Fibroblast of skin of left biceps (primary cell): ENCODE results near the gene NOP56.

Experiments used
- DNase-seq, 2 experiments: peaks; one replicate each; pipeline ENCODE4 v3.0.0-alpha.2; 2013; ENCODE audit warnings: low read depth in 2 of 2

The NOP56 gene

DNA sequence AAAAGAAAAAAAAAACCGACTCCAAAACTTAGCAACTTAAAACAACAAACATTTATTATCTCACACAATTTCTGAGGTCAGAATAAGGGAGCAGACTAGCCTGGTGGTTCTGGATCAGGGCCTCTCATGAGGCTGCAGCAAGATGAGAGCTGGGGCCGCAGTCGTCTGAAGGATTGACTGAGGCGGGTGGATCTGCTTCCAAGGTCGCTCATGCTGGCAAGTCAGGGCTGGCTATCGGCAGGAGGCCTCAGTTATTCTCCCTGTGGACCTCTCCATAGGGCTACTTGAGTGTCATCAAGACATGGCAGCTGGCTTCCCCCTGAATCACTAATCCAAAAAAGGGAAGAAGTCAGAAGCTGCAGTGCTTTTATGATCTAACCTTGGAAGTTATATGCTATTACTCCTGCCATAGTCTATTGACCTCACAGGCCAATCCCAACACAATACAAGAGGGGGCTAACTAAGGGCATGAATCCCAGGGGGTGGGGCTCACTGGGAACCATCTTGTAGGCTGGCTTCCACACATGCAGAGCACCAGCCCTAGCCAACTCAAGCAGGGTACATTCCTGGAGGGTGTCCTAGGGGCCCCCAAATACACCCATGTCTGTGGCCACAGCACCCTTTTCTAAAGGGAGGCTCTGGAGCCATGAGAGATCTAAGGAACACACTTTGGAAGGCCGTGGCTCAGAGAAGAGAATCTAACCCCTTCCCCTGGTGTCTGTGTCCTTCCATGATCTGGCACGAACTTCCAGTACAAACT is 51.5 kb downstream of the NOP56 start:
- no peak for DNase-seq

DNA sequence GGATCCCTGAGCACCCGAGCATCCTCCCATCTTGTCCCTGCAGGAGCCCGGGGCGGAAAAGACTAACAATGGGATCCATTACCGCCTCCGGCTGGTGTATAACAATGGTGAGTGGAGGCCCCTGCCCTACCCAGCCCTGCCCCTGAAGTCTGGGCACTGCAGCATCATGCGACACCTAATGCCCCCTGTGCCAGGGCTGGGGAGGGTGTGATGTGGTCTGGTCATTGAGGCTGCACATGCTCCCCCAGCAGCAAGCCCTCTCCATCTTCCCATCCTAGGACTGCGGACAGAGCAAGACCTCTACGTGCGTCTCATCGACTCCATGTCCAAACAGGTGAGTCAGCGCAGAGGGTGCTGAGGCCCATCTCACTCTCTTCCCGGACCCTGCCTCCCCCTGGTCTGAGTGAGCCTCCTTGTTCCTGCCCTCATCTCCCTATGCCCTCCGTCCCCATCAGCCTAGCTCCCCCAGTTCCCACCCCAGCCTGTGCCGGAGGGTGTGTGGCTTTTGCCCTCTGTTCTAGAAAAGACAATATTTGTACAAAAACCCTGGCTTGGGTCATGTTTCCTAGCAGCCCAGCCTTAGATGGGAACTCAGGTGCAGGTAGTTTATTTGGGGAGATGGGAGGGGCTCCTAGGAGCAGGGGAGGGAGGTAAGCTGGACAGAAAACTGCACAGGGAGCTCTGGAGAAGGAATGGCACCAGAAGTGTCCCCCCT is 53.7 kb downstream of the NOP56 start:
- no peak for DNase-seq

DNA sequence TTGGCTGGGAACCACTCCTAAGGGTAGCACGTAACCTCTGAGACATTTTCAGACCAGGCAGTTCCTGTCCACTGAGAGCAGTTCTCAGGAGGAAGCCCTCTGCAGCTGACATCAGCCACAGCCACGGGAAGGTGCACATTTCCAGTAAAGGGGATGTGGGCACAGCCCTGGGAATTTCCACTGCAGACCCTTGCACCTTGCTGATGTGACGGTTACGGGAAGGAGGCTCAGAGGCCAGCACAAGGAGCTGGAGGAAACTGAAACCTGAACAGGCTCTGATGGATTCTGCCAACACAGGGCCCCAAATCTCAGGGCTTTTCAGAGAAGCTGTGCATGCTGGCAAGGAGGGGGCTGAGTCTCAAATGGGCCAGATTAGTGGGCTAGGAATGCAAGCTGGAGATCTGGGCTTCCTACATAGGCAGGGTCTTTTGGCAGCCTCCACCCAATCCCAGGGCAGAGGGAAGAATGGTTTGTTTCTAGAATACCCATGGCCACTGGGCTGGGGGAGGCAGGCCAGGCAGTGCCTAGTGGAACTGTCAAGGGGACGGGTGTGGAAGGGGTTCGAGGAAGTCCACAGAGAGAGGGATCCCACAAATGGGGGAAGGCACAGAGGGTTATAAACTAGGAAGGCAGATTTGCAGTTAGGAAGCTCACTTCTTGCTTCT is 54.4 kb downstream of the NOP56 start:
- DNase-seq = no peak

DNA sequence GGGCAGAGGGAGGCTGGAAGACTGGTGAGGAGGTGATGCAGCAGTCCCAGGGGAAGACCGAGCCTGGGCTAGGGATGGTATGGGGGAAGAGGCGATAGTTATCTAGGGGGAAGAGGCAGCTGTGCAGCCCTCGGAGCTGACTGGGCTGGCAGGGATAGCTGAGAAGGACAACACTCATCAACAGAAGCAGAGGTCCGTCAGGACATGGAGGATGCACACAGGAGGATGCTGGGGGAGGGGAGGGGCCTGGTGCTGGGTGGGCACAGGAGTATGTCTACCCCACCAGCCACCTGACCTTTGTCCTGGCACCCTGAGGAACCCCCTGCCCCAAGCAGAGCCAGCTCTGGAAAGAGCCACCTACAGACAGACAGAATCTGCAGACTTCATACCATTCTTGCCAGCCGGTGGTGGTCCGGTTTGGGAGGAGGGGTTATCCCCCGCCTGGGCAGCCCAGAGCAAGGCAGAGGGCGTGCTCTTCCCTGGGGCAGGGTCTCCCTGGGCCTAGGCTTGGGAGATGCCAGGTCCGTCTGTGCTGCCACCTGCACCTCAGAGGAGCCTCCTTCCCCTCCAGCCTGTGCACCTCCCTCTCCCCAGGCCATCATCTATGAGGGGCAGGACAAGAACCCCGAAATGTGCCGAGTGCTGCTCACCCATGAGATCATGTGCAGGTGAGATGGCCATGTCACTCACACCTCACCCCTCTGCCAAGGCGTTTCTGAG is 55.1 kb downstream of the NOP56 start:
- DNase-seq = no peak
